Testis (tissue), 3 donors: ENCODE measurements around the gene DCDC1. TPM values are rescaled to one million over a fixed set of nuclear protein-coding genes. Genes with fewer than 3 reads are reported as not detected.
A peak's percentile ranks its signal among the peaks of the same experiment; 100 is the strongest.

Experiments used
- DNase-seq: peaks from one replicate; pipeline ENCODE4 v3.0.0-alpha.2; 2019
- H3K27ac ChIP-seq, 2 donors: fragments of 200-600 bp; sonication (generic); one replicate each; pipeline ENCODE4 v1.5.1; 2019
- H3K27me3 ChIP-seq: fragments of 200-600 bp; sonication (generic); one replicate; pipeline ENCODE4 v1.5.1; 2019
- H3K36me3 ChIP-seq: fragments of 200-600 bp; sonication (generic); one replicate; pipeline ENCODE4 v1.5.1; 2017; ENCODE audit warnings: low read depth; ENCODE audit errors: missing control alignments
- H3K4me1 ChIP-seq: fragments of 200-600 bp; sonication (generic); one replicate; pipeline ENCODE4 v1.5.1; 2019
- H3K4me3 ChIP-seq, 2 donors: fragments of 200-600 bp; sonication (generic); one replicate each; pipeline ENCODE4 v1.5.1; 2017 to 2019
- H3K9me3 ChIP-seq: fragments of 200-600 bp; sonication (generic); one replicate; pipeline ENCODE4 v1.5.1; 2017
- POLR2A ChIP-seq: fragments of 450-650 bp; IDR thresholded peaks from one replicate; pipeline ENCODE4 v1.6.1; 2017; ENCODE audit warnings: antibody characterized with exemption, mild to moderate bottlenecking, moderate library complexity
- WGBS, 2 donors: methylation state at CpG; one replicate each; pipeline ENCODE4 v1.1.5; 2018; 5-methylcytosine and 5-hydroxymethylcytosine counted together
- intact Hi-C: fragments of 100-400 bp; cut with DNase I; formaldehyde crosslinking; loops from one replicate; pipeline ENCODE4 v1.15.1; 2023; ENCODE audit warnings: low total_unique reads
- polyA plus RNA-seq: library from polyadenylated mRNA; stranded (reverse); fragments of 350-450 nt; fragmentation: Illumina TruSeq; extraction: RNeasy Lipid Tissue Mini Kit (QIAGEN cat#74804); gene quantifications from one replicate; pipeline ENCODE4 v1.2.3, GENCODE V29; 2014; ENCODE audit warnings: low read depth, low replicate concordance; ENCODE audit not compliant: insufficient read depth
- total RNA-seq, 2 donors: library from RNA; depleted of rRNA; stranded (reverse); fragments of >200 nt; gene quantifications; one replicate each; pipeline ENCODE4 v1.2.3, GENCODE V29; 2016
- TF ChIP-seq, protein P1 (sequence below), 3 experiments: fragments of 450-650 bp in 2 of 3; fragments of 200-600 bp in 1 of 3; sonication (generic) in 1 of 3; IDR thresholded peaks; one replicate each; pipeline ENCODE4 v1.5.1; 2016 to 2019; ENCODE audit warnings: antibody characterized with exemption in 3 of 3, mild to moderate bottlenecking in 2 of 3, moderate library complexity in 1 of 3

The DCDC1 gene
- total and polyA plus RNA-seq, 3 donors from 2014 or later: 10.4 to 23.7 (median 12.3) TPM

DNA sequence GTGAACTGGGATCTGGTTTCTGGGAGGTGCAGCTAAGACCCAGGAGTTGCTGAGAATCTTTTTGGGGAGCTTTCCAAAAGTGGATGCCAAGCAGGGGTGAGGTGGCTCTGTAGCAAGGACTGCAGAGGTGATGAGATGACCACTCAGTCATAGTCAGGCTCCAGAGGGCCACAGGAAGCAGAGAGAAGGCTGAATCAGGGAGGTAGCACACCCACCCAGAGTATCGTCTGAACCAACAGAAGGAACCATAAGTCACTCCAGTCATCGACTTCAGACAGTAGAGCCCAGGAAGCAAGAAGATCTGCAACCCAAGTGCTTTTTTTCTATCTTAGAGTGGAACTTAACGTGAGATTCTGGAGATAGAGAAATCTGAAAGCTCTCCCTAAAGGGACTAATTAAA lies 447.7 kb downstream of the DCDC1 start:
- H3K27me3 ChIP-seq: no peaks in the 10 kb centered on the region
- intact Hi-C loops: no loop called here
- WGBS, 2 donors: 38 to 55% methylated on average over 3 of the region's 3 CpGs
- no peaks in the 10 kb centered on the region for H3K36me3 ChIP-seq
- TF ChIP-seq, protein P1, sequence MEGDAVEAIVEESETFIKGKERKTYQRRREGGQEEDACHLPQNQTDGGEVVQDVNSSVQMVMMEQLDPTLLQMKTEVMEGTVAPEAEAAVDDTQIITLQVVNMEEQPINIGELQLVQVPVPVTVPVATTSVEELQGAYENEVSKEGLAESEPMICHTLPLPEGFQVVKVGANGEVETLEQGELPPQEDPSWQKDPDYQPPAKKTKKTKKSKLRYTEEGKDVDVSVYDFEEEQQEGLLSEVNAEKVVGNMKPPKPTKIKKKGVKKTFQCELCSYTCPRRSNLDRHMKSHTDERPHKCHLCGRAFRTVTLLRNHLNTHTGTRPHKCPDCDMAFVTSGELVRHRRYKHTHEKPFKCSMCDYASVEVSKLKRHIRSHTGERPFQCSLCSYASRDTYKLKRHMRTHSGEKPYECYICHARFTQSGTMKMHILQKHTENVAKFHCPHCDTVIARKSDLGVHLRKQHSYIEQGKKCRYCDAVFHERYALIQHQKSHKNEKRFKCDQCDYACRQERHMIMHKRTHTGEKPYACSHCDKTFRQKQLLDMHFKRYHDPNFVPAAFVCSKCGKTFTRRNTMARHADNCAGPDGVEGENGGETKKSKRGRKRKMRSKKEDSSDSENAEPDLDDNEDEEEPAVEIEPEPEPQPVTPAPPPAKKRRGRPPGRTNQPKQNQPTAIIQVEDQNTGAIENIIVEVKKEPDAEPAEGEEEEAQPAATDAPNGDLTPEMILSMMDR (IDR thresholded peaks at IDR 0.05): no peak
- no peak for TF ChIP-seq POLR2A
- no peak overlapping the region for H3K27ac ChIP-seq
- no peaks in the 10 kb centered on the region for H3K4me1 ChIP-seq
- no peak for DNase-seq
- no peak overlapping the region for H3K4me3 ChIP-seq
- no peaks in the 10 kb centered on the region for H3K9me3 ChIP-seq

DNA sequence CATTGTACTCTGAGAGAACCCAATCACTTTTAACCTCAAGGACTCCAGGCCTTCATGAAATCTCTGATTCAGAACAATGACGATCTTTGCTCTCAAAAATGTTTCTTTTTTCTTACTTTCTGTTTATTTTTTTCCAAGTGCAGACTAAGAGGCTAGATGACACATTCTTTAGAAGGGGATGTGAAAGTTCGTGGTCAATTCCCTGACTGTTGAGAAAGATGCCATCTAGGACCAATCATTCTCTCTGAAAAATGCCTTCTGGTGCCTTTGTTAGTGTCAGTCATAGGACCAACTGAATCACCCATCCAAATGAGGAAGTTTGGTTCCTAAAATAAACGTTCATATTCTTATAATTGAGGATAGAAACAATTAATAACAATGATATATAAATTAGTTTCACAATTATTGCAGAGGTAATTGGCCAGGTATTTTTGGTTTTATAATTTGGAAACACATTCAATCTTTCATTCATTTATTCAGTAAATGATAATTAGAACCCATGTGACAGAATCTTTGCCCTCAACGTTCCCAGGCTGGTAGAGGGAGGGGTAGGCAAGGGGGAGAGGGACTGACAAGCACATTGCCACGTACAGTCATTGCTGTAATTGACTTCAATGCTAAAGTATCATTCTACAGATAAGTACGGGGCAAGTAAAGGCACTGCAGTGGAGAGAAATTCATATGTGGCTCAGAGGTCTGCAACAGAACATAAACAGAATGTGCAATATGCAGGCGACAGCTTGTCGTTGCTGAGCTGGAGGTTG lies 450.0 kb downstream of the DCDC1 start:
- TF ChIP-seq POLR2A: no peak
- TF ChIP-seq, protein P1 (IDR thresholded peaks at IDR 0.05): no peak
- H3K4me3 ChIP-seq: no peak overlapping the region
- no peaks in the 10 kb centered on the region for H3K9me3 ChIP-seq
- H3K36me3 ChIP-seq: no peaks in the 10 kb centered on the region
- 42 to 49% methylated on average over 8 of the region's 8 CpGs for WGBS, 2 donors
- H3K27me3 ChIP-seq: no peaks in the 10 kb centered on the region
- intact Hi-C loops: no loop called here
- no peak for DNase-seq
- H3K4me1 ChIP-seq: no peaks in the 10 kb centered on the region
- no peak overlapping the region for H3K27ac ChIP-seq

DNA sequence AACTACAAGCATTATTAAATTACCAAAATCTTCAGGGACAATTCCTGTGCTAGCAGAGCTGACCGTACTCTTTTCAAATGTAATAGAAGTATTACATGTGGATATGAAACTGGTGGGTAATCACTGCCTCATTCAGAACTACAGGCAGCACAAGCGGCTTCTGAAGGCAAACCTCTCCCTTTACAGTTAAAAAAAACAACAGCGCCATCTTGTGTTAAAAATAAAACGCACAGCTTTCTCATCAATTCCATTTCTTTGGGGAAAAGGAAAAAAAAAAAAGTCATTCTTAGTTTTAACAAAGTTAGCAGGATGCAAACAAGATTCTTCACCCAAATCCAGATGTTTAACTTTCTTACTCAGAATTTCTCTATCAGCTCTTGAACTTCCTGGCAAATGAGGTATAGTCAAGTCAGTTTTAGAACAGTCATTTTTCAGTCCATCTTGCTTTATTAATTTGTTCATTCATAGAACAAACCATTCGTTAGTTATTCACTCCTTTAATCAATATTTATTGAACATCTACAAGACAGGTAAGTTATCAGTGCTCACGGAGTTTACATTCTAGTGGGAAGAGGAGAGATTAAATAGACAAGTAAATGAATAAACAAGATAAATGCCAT lies 451.6 kb downstream of the DCDC1 start:
- no peaks in the 10 kb centered on the region for H3K27me3 ChIP-seq
- WGBS, 2 donors: 25 to 28% methylated on average over 6 of the region's 6 CpGs
- H3K27ac ChIP-seq: no peak overlapping the region
- no peak overlapping the region for H3K4me3 ChIP-seq
- H3K9me3 ChIP-seq: no peaks in the 10 kb centered on the region
- no peaks in the 10 kb centered on the region for H3K4me1 ChIP-seq
- intact Hi-C loops: no loop called here
- TF ChIP-seq POLR2A: no peak
- TF ChIP-seq, protein P1 (IDR thresholded peaks at IDR 0.05): peak; percentile 43 to 73 (median 51)
- DNase-seq: peak; percentile 20
- H3K36me3 ChIP-seq: no peaks in the 10 kb centered on the region

DNA sequence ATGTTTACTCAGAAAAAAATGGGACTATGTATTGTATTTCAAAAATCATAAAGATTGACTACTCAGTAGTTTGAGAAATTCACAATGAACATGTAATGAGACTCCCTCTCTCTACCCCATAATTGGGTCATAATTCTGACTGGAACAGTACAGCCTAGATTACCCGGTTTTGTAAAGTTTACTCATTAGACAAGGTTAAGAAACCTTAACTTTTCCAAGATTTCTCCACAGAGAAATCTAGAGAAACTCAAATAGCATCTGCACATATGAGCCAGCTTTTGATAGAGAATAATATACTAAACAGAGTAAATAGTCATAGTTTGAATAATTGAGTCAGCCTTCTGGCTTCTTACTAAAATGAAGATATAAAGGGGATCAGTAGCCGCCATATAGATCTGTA lies 452.3 kb downstream of the DCDC1 start:
- no peaks in the 10 kb centered on the region for H3K27me3 ChIP-seq
- TF ChIP-seq POLR2A: no peak
- TF ChIP-seq, protein P1 (IDR thresholded peaks at IDR 0.05): no peak
- H3K4me3 ChIP-seq: no peak overlapping the region
- H3K4me1 ChIP-seq: no peaks in the 10 kb centered on the region
- H3K27ac ChIP-seq: no peak overlapping the region
- H3K36me3 ChIP-seq: no peaks in the 10 kb centered on the region
- no peak for DNase-seq
- WGBS, 2 donors: 69 to 78% methylated on average over 2 of the region's 2 CpGs
- intact Hi-C loops: no loop called here
- no peaks in the 10 kb centered on the region for H3K9me3 ChIP-seq
